Hematopoietic multipotent progenitor cell treated with erythropoietin and hydrocortisone succinate and interleukin-3 and kit ligand, for 15 days (in vitro differentiated cells): ENCODE results near the gene ARHGAP36.

Source experiments
- DNase-seq: peaks from one replicate; pipeline ENCODE4 v3.0.0-alpha.2; 2015; ENCODE audit warnings: low spot score

ARHGAP36 gene

GRCh38 chrX:131058136-131058868 lies at the start of gene ARHGAP36:
Gene ARHGAP36, plus strand, starts transcription at chrX:131058346. Its CDS starts 23,320 bp downstream, at chrX:131081666.
- DNase-seq, result no peak

GRCh38 chrX:131010186-131010585 lies 48.0 kb upstream of the ARHGAP36 start:
- no peak for DNase-seq

GRCh38 chrX:131025336-131025735 lies 32.8 kb upstream of the ARHGAP36 start:
- no peak for DNase-seq

- no peak for DNase-seq
Measured at GRCh38 chrX:131032354-131033230, 25.6 kb upstream of the ARHGAP36 start.

- no peak for DNase-seq
Measured at GRCh38 chrX:131034063-131034462, 24.1 kb upstream of the ARHGAP36 start.

- DNase-seq, result no peak
Measured at GRCh38 chrX:131040781-131041180, 17.4 kb upstream of the ARHGAP36 start.

GRCh38 chrX:131041667-131042066 lies 16.5 kb upstream of the ARHGAP36 start:
- DNase-seq, result no peak

- DNase-seq, result no peak
Measured at GRCh38 chrX:131045726-131046125, 12.4 kb upstream of the ARHGAP36 start.

GRCh38 chrX:131046596-131046995 lies 11.6 kb upstream of the ARHGAP36 start:
- DNase-seq, result no peak

GRCh38 chrX:131047180-131047579 lies 11.0 kb upstream of the ARHGAP36 start:
- no peak for DNase-seq

GRCh38 chrX:131053076-131053475 lies 5.1 kb upstream of the ARHGAP36 start:
- DNase-seq, result no peak

- DNase-seq, result no peak
Measured at GRCh38 chrX:131054906-131055305, 3.2 kb upstream of the ARHGAP36 start.

- no peak for DNase-seq
Measured at GRCh38 chrX:131057706-131058105, 440 bp upstream of the ARHGAP36 start.

- DNase-seq, result no peak
Measured at GRCh38 chrX:131059246-131059645, 1.1 kb downstream of the ARHGAP36 start.

GRCh38 chrX:131060147-131060546 lies 2.0 kb downstream of the ARHGAP36 start:
- no peak for DNase-seq

- DNase-seq, result no peak
Measured at GRCh38 chrX:131061306-131061705, 3.2 kb downstream of the ARHGAP36 start.

- no peak for DNase-seq
Measured at GRCh38 chrX:131063613-131064012, 5.5 kb downstream of the ARHGAP36 start.

- DNase-seq, result no peak
Measured at GRCh38 chrX:131066237-131066636, 8.1 kb downstream of the ARHGAP36 start.

- DNase-seq, result no peak
Measured at GRCh38 chrX:131067216-131067615, 9.1 kb downstream of the ARHGAP36 start.

- no peak for DNase-seq
Measured at GRCh38 chrX:131067846-131068745, 9.9 kb downstream of the ARHGAP36 start.

GRCh38 chrX:131068945-131069719 lies 11.0 kb downstream of the ARHGAP36 start:
- DNase-seq, result no peak
